HT-29 (cell line): ENCODE measurements around the gene RAI14. TPM values are rescaled to one million over a fixed set of nuclear protein-coding genes. Genes with fewer than 3 reads are reported as not detected.

Source experiments
- DNase-seq: peaks from one replicate; pipeline ENCODE4 v3.0.0-alpha.2; 2015; ENCODE audit warnings: low spot score
- total RNA-seq: library from RNA; depleted of rRNA; stranded (reverse); fragments of >200 nt; shearing (Covaris generic); gene quantifications from 2 replicates; pipeline ENCODE4 v1.2.3, GENCODE V29; 2014; rRNA removed

The RAI14 gene
- total RNA-seq, 1 experiment from 2014 or later, result 27.2 TPM

DNA sequence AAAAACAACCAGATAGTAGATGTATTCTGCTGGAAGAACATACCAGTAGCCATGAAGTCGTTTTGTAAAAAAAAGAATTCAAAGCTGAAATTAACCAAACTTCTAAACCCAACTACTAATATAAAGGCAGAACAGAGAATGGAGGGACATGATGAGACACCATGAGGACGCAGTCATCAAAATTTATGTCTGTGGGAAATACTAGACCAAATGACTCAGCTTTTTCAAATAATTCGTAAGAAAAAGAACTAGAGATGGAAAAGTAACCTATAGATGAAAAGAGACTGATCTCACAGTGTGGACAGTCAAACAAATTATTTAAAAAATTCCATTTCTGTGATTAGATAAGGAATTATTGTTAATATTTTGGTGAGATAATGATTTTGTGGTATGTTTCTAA is 193.1 kb downstream of the RAI14 start:
- DNase-seq, result no peak

DNA sequence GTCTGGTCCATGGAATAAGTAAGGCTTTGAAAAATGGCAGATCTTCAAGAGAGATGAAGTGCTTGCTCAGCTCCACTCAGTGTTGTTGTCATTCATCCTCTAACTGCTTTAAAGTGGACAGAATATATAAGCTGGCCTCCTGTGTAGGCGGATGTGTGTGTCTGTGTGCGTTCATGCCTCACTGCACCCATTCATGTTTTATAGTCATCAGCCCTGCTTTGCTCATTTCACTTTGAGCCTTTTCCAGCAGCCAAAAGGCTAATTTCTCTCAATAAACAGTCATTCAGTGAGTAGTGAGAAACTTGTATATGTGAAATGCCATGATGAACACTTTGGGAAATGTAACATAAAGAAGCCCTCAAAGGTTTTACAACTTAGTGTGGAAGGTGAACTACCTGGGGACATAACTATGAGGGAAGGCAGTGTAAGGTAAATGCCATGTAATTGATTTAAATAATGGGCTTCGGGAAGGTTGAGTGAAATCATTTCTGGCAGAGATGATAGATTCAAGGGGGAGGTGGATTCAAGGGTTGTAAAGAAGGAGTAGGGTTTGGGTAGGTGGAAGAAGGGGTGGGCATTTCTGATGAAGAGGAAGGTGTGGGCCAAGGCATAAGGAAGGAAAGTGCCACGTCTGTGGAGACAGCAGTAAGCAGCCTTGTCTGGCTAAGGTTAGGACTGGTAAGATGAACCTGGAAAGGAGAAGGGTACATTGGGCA is 198.5 kb downstream of the RAI14 start:
- no peak for DNase-seq

- DNase-seq, result no peak
These were observed 201.0 kb downstream of the RAI14 start for GRCh38 chr5:34857161-34857560.

DNA sequence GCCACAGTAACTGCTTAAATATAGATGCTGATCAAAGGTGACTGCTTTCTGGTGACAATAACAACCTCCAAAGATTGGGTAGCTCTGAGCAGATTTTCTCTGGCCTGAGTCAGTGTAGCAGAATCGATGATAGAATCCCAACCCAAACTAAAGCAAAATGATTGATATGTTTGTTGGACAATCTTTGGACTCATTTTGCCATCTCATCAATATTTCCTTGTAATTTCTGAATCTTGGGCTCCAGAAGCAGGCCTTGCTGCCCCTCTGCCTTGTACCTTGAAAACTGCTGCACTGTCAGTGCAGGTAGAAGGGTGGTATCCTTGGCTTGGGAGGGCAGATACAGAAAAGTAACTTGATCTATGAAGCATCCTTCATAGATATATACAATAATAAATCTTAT is 201.8 kb downstream of the RAI14 start:
- DNase-seq, result no peak

DNA sequence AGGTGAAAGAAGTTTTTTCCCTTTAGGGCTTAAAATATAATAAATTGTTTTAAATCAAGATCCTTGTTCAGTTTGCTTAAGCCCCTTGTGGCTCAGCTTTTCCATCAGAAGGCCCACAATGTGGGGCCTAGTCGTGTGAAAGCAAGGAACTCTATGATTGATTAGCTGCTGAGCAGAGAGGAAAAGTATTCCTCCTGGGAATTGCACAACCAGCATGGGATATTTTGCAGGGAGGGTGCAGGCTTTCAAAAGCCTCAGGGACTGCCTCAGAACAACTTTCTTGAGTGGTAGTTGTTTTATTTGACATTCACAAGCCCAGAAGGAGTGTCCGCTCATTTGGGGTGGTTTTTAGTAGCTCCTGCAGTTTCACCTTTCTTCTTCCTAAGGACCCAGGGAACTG is 202.7 kb downstream of the RAI14 start:
- no peak for DNase-seq

- no peak for DNase-seq
These were observed 203.1 kb downstream of the RAI14 start for GRCh38 chr5:34859253-34859652.

DNA sequence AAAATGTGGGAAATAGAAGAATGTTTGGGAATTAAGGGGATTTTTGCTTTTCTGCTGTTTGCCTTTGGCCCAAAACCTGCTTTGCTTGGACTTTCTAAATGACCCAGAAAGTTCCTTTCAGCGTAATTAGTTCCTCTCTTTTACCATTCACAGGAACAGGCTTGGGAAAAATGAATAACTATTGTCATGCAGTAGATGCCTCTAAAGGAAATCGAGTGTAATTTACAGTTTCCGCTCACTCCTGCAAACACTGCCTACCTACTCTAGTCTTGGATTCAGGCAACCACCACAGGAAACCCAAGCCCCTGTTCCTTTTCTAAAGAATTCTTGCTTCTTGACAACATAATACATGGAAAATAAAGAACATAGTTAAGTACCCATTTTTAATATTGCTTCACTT is 207.8 kb downstream of the RAI14 start:
- no peak for DNase-seq

- no peak for DNase-seq
These were observed 209.0 kb downstream of the RAI14 start for GRCh38 chr5:34865091-34865490.

DNA sequence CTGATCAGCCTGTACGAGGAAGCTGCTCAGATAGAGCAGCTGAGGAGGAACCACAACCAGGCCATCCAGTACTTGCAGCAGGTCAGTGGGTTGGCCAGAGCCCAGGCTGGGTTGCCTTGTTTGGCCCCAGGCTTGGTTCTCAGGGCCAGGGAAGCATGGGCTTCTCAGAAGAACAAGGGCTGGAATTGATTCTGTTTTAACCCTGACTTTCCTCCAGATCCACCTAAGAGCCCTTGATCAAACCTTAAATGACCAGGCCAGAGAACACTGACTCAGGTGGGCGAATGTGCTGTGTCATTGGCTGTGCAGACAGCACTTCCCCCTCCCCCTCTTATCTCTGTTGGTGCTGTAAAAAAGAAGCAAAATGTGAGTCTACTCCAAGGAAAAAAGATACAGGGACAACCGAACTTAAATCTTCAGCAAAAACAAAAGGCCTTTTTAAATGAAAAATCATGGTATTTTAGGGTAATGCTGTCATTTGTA is 210.9 kb downstream of the RAI14 start:
- no peak for DNase-seq

GRCh38 chr5:34867660-34868059 is 211.5 kb downstream of the RAI14 start:
- no peak for DNase-seq

- DNase-seq, result no peak
These were observed 212.7 kb downstream of the RAI14 start for GRCh38 chr5:34868791-34869190.

DNA sequence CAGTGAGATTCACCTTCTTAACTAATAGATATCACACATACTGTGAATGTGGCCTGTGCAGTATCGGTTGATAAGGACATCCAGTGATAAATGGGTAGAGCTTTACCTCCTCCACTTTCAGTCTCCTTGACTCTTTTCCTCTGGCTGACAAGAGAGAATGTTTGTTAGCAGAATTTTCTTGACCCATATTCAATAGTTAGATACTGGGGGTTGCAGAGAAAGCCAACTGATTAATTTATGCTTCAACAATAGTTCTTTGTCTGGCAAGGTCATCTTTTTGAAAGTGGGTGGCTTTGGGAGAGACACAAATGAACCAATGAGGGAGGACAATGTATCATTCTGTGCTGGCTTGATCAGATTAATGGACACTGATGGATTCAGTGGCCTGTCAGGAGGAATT is 213.1 kb downstream of the RAI14 start:
- no peak for DNase-seq

DNA sequence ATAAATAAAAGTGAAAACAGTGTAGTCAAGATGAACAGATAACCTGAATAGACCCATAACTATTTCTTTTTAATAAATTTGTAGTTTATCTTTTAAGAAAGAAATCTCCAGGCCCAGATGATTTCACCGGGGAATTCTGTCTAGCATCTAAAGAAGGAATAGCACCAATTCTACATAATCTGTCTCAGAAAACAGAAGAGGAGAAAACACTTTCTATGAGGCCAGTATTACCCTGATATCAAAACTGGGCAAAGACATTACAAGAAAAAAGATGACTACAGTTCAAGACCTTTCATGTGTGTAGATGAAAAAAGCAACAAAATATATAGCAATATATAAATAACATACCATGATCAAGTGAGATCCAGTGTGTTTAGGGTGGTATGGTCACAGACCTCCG is 214.3 kb downstream of the RAI14 start:
- DNase-seq, result no peak

GRCh38 chr5:34876275-34876674 is 220.1 kb downstream of the RAI14 start:
- DNase-seq, result no peak

DNA sequence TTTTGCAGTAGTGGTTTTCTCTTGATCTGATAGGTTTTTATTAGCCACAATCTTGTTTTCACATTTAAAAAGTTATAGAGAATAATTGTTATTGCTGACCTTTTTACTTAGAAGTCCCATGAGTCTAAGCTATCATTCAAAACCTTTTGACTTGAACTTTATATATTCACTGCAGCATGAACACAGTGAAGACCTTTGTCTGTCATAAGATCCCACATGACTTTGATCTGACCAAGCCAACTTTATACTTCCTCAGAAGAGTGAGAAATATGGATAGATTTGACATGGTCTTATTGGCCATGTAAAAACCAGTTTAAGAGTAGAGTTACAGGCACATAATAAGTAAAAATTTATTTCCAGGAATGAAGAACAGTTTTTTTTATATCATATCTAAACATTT is 225.1 kb downstream of the RAI14 start:
- DNase-seq, result no peak

Other genes with a start within 250 kb of the RAI14 start
- gene TTC23L, start 182.8 kb downstream of the RAI14 start, total RNA-seq, result not detected in 2 replicates